ENCODE results near the gene PKP4.

The PKP4 gene

DNA sequence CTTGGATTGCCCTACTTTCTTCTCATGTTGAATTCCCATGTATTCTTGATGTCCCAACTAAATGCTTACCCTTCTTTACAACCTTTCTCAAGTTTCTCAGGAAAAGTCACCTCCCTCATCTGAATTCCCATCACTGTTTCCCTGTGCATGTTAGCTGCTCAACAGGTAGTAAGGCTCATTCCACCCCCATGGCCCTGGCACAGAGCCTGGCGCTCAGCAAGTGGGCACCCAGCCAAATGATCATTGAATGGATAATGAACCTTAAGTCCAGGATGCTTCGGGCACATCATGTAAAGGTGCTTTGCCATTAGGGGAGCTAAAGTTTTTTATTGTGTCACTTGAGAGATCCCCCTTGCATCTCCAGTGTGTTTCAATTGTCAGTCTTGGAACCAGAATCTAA, 124.0 kb downstream of the PKP4 start:
- no peak overlapping the region for H3K4me3 ChIP-seq (ENCODE audit: low read depth, low read length)
- DNase-seq (ENCODE audit: low read depth): no peak
- TF ChIP-seq MYC (IDR thresholded peaks at IDR 0.05; ENCODE audit: low read depth, low read length): no peak
- no peak for TF ChIP-seq MAX (IDR thresholded peaks at IDR 0.05; ENCODE audit: low read depth, low read length)
- TF ChIP-seq CTCF (IDR thresholded peaks at IDR 0.05; ENCODE audit: low read depth, low read length): no peak
- TF ChIP-seq POLR2A (IDR thresholded peaks at IDR 0.05; ENCODE audit: extremely low read depth, insufficient read length): no peak

- H3K4me3 ChIP-seq (ENCODE audit: low read depth, low read length): no peak overlapping the region
- TF ChIP-seq MAX (IDR thresholded peaks at IDR 0.05; ENCODE audit: low read depth, low read length) (no peak), CTCF (IDR thresholded peaks at IDR 0.05; ENCODE audit: low read depth, low read length) (no peak), POLR2A (IDR thresholded peaks at IDR 0.05; ENCODE audit: extremely low read depth, insufficient read length) (no peak), MYC (IDR thresholded peaks at IDR 0.05; ENCODE audit: low read depth, low read length) (no peak)
- DNase-seq (ENCODE audit: low read depth): no peak
These were observed 125.9 kb downstream of the PKP4 start for GRCh38 chr2:158582670-158583069.

DNA sequence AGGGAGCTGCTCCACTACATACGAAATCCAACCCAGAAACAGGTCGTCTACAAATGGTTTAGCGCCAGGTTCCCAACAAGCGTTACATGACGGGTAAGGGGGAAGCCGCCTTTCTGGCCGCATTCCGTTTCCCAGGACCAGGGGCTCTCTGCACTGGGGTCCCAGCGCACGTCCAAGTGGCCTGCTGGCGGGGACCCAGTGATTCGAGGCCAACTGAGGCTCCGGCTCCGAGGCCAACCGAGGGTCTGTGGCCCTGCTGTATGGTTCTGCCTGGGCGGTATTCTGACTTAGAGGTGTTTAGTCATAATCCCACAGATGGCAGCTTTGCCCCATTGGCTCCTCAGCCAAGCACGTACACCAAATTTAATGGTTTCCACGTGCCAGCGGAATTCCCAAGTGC, 127.2 kb downstream of the PKP4 start:
- TF ChIP-seq CTCF (IDR thresholded peaks at IDR 0.05; ENCODE audit: low read depth, low read length) (no peak), MYC (IDR thresholded peaks at IDR 0.05; ENCODE audit: low read depth, low read length) (no peak), MAX (IDR thresholded peaks at IDR 0.05; ENCODE audit: low read depth, low read length) (no peak), POLR2A (IDR thresholded peaks at IDR 0.05; ENCODE audit: extremely low read depth, insufficient read length) (no peak)
- DNase-seq (ENCODE audit: low read depth): no peak
- no peak overlapping the region for H3K4me3 ChIP-seq (ENCODE audit: low read depth, low read length)

- no peak overlapping the region for H3K4me3 ChIP-seq (ENCODE audit: low read depth, low read length)
- DNase-seq (ENCODE audit: low read depth): no peak
- TF ChIP-seq CTCF (IDR thresholded peaks at IDR 0.05; ENCODE audit: low read depth, low read length) (no peak), MAX (IDR thresholded peaks at IDR 0.05; ENCODE audit: low read depth, low read length) (no peak), MYC (IDR thresholded peaks at IDR 0.05; ENCODE audit: low read depth, low read length) (no peak), POLR2A (IDR thresholded peaks at IDR 0.05; ENCODE audit: extremely low read depth, insufficient read length) (no peak)
These were observed 129.7 kb downstream of the PKP4 start for GRCh38 chr2:158586491-158586890.

DNA sequence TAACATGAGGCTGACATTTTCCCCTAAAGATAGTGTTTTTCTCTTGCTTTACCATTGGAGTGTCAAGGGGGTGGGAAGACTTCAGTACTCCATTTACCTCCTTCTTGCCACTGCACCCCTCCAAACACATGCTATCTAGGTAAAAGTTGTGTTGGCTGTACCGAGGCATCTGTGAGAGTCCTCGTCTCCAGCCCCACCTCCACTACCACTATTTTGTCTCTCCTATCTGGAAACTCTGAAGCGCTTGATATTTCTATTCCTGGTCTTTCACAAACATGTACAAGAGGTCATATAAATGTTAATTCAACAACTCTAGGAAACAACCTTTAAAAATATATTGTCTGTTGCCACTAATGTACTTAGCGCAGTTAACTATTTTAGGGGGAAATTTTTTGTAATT, 132.6 kb downstream of the PKP4 start:
- DNase-seq (ENCODE audit: low read depth): no peak
- TF ChIP-seq CTCF (IDR thresholded peaks at IDR 0.05; ENCODE audit: low read depth, low read length): no peak
- TF ChIP-seq MYC (IDR thresholded peaks at IDR 0.05; ENCODE audit: low read depth, low read length): no peak
- TF ChIP-seq POLR2A (IDR thresholded peaks at IDR 0.05; ENCODE audit: extremely low read depth, insufficient read length): no peak
- no peak for TF ChIP-seq MAX (IDR thresholded peaks at IDR 0.05; ENCODE audit: low read depth, low read length)
- no peak overlapping the region for H3K4me3 ChIP-seq (ENCODE audit: low read depth, low read length)
